Urinary bladder (tissue), 4 donors: ENCODE data around the gene PCCA. TPM values are rescaled to one million over a fixed set of nuclear protein-coding genes. Genes with fewer than 3 reads are reported as not detected.

Source experiments
- DNase-seq: peaks from one replicate; pipeline ENCODE4 v3.0.0-alpha.2; 2015; ENCODE audit errors: extremely low spot score
- H3K27ac ChIP-seq: one replicate; pipeline ENCODE4 v1.5.1; 2013; ENCODE audit warnings: low read depth, mild to moderate bottlenecking, moderate library complexity
- H3K36me3 ChIP-seq: one replicate; pipeline ENCODE4 v1.6.1; 2013; ENCODE audit warnings: mild to moderate bottlenecking, moderate library complexity; ENCODE audit not compliant: insufficient read depth
- H3K4me1 ChIP-seq: one replicate; pipeline ENCODE4 v1.6.1; 2013; ENCODE audit warnings: mild to moderate bottlenecking, moderate library complexity; ENCODE audit not compliant: insufficient read depth
- H3K4me3 ChIP-seq: one replicate; pipeline ENCODE4 v1.5.1; 2013; ENCODE audit warnings: low read depth, low read length
- WGBS: extraction: QIAGEN DNeasy Blood & Tissue Kit; methylation state at CpG from one replicate; pipeline ENCODE4 v1.1.7; 2013; 5-methylcytosine and 5-hydroxymethylcytosine counted together
- polyA plus RNA-seq: library from polyadenylated mRNA; stranded (reverse); fragments of 200-250 nt; gene quantifications from one replicate; pipeline ENCODE4 v1.2.3, GENCODE V29; 2013
- total RNA-seq: library from RNA; depleted of rRNA; stranded (reverse); fragments of >200 nt; gene quantifications from one replicate; pipeline ENCODE4 v1.2.3, GENCODE V29; 2014
- donor health status: healthy with polysubstance abuse.
- donor health status: healthy.

Gene PCCA
- total and polyA plus RNA-seq, 2 donors: 24.7 to 122 TPM

- Histone ChIP-seq H3K4me1 (no peaks in the 10 kb centered on the region), H3K4me3 (no peak overlapping the region), H3K36me3 (no peaks in the 10 kb centered on the region), H3K27ac (no peak overlapping the region)
- no peak for DNase-seq
- WGBS: 99% methylated on average over 1 of the region's 1 CpG
Measured at GRCh38 chr13:100497389-100497788, 408.5 kb downstream of the PCCA start.

GRCh38 chr13:100502446-100502845, 413.6 kb downstream of the PCCA start:
- DNase-seq: no peak
- WGBS: 62% methylated on average over 2 of the region's 2 CpGs
- Histone ChIP-seq H3K4me1 (no peaks in the 10 kb centered on the region), H3K36me3 (no peaks in the 10 kb centered on the region), H3K27ac (no peak overlapping the region), H3K4me3 (no peak overlapping the region)

- H3K36me3 ChIP-seq: no peaks in the 10 kb centered on the region
- no peak overlapping the region for H3K27ac ChIP-seq
- H3K4me1 ChIP-seq: no peaks in the 10 kb centered on the region
- 97% methylated on average over 3 of the region's 3 CpGs for WGBS
- DNase-seq: no peak
- H3K4me3 ChIP-seq: no peak overlapping the region
Measured at GRCh38 chr13:100503622-100504021, 414.7 kb downstream of the PCCA start.

GRCh38 chr13:100506154-100506553, 417.3 kb downstream of the PCCA start:
- no peak for DNase-seq
- WGBS: 84% methylated on average over 15 of the region's 15 CpGs
- H3K27ac ChIP-seq: no peak overlapping the region
- H3K4me1 ChIP-seq: no peaks in the 10 kb centered on the region
- no peaks in the 10 kb centered on the region for H3K36me3 ChIP-seq
- H3K4me3 ChIP-seq: no peak overlapping the region

- no peaks in the 10 kb centered on the region for H3K36me3 ChIP-seq
- H3K27ac ChIP-seq: no peak overlapping the region
- no peaks in the 10 kb centered on the region for H3K4me1 ChIP-seq
- H3K4me3 ChIP-seq: no peak overlapping the region
- 79% methylated on average over 9 of the region's 9 CpGs for WGBS
- no peak for DNase-seq
Measured at GRCh38 chr13:100506600-100507422, 417.9 kb downstream of the PCCA start.

GRCh38 chr13:100508455-100508854, 419.6 kb downstream of the PCCA start:
- Histone ChIP-seq H3K4me1 (no peaks in the 10 kb centered on the region), H3K36me3 (no peaks in the 10 kb centered on the region), H3K4me3 (no peak overlapping the region), H3K27ac (no peak overlapping the region)
- no peak for DNase-seq
- 93% methylated on average over 6 of the region's 6 CpGs for WGBS

- DNase-seq: no peak
- H3K4me1 ChIP-seq: no peaks in the 10 kb centered on the region
- 88% methylated on average over 8 of the region's 8 CpGs for WGBS
- no peak overlapping the region for H3K27ac ChIP-seq
- H3K36me3 ChIP-seq: no peaks in the 10 kb centered on the region
- no peak overlapping the region for H3K4me3 ChIP-seq
Measured at GRCh38 chr13:100508996-100509395, 420.1 kb downstream of the PCCA start.

- DNase-seq: no peak
- WGBS: 92% methylated on average over 11 of the region's 11 CpGs
- no peaks in the 10 kb centered on the region for H3K36me3 ChIP-seq
- H3K27ac ChIP-seq: no peak overlapping the region
- H3K4me1 ChIP-seq: no peaks in the 10 kb centered on the region
- H3K4me3 ChIP-seq: no peak overlapping the region
Measured at GRCh38 chr13:100510208-100510957, 421.5 kb downstream of the PCCA start.

GRCh38 chr13:100511466-100511865, 422.6 kb downstream of the PCCA start:
- Histone ChIP-seq H3K4me3 (no peak overlapping the region), H3K4me1 (no peaks in the 10 kb centered on the region), H3K36me3 (no peaks in the 10 kb centered on the region), H3K27ac (no peak overlapping the region)
- DNase-seq: no peak
- 85% methylated on average over 7 of the region's 7 CpGs for WGBS

GRCh38 chr13:100512422-100512821, 423.5 kb downstream of the PCCA start:
- Histone ChIP-seq H3K4me1 (no peaks in the 10 kb centered on the region), H3K36me3 (no peaks in the 10 kb centered on the region), H3K27ac (no peak overlapping the region), H3K4me3 (no peak overlapping the region)
- 93% methylated on average over 9 of the region's 9 CpGs for WGBS
- no peak for DNase-seq

GRCh38 chr13:100513171-100513570, 424.3 kb downstream of the PCCA start:
- H3K36me3 ChIP-seq: no peaks in the 10 kb centered on the region
- no peaks in the 10 kb centered on the region for H3K4me1 ChIP-seq
- 78% methylated on average over 3 of the region's 3 CpGs for WGBS
- no peak overlapping the region for H3K27ac ChIP-seq
- no peak for DNase-seq
- H3K4me3 ChIP-seq: no peak overlapping the region

GRCh38 chr13:100513987-100514670, 425.2 kb downstream of the PCCA start:
- WGBS: 69% methylated on average over 8 of the region's 8 CpGs
- H3K27ac ChIP-seq: no peak overlapping the region
- no peak overlapping the region for H3K4me3 ChIP-seq

GRCh38 chr13:100514788-100515409, 426.0 kb downstream of the PCCA start:
- WGBS: 4% methylated on average over 5 of the region's 5 CpGs
- no peak overlapping the region for H3K4me3 ChIP-seq
- no peak for DNase-seq
- no peak overlapping the region for H3K27ac ChIP-seq
- no peaks in the 10 kb centered on the region for H3K4me1 ChIP-seq
- H3K36me3 ChIP-seq: no peaks in the 10 kb centered on the region

More at GRCh38 chr13:100513987-100514670, 425.2 kb downstream of the PCCA start:
- Histone ChIP-seq H3K36me3 (no peaks in the 10 kb centered on the region), H3K4me1 (no peaks in the 10 kb centered on the region)
- no peak for DNase-seq
